GM19035 (cell line): ENCODE data around the gene GNAZ.

ENCODE experiments used
- ATAC-seq: cut with Tn5 transposase; IDR thresholded peaks from one replicate; pipeline ENCODE4 v1.9.1; 2021; ENCODE audit not compliant: unreplicated experiment

Gene GNAZ

GRCh38 chr22:23117891-23118646 is 47.8 kb downstream of the GNAZ start:
- ATAC-seq, result no peak

DNA sequence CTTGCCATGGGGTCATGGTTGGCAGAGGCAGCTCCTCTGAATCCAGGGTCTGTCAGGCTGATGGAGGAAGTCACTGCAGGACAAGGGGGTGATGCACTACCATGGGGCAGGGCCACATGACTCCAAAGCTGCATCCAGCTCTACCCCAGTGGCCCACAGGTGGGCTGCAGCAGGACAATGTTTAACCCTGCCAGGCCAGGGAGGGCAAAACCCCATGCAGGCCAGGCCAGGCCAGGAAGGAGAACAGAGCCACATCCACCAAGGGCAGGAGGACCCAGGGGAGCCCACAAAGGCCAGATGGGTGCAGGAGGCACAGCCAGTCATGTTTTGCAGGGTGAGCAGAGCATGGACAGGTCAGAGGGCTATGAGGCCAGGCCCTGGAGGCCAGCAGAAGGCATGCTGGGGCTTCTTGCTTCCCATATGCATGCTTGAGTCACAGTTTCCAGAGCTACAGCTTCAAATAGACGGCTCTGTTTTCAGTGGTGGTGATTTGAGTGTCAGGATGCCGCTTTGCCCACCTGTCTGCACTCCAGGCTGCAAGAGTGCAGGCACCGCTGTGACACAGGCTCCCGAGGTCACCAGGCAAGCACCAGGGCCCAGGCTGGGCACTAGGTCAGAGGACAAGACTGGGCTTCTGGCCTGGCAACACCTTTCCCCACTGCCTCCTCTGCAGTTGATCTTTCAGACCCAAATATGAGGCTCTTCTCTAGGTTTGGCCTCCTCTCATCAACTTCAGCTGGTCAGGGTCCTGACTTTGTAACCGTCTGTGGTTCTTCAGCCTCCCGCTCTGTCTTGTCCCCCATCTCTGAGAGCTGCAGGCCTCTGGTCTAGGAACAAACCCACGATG is 48.6 kb downstream of the GNAZ start:
- ATAC-seq, result no peak

DNA sequence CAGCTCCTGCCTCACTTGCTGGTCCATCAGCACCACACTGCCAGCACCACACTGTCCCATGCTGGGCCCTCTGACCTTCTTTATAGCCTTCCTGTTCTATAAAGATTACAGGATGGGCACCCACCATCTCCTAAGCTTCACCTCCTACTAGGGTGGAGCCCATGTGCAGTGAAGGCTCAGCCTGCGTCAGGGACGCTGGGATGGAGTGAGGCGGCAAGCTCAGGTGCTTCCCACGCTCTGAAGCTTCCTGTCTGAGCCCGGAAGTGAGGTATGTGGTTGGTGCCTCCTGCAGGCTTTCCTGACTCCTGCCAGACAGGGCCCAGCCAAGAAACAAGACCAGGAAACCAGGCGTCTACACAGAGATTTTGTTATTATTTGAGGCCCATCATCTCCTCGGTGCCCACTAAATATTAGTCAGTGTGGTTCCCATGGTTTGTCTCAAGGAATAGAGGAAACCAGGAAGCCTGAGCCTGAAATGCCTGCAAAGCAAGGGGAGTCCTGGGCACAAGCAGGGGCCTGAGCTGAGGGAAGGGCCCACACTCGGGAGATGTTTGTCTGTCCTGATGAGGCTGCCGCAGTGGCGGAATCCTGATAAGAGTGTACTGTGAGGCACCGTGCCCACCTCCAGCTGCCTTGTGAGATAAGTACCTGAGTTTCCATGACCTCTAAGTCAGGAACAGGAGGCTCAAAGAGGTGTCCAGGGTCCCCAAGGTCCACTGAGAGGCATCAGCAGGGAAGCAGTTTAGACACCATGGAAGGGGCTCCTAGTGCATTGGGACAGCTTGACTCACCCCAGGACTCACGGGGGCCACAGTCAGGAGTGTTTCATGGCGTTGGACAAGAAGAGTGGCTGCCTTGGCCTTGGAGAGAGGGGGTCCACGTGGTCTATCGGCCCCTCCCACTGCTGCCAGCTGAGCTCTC is 49.4 kb downstream of the GNAZ start:
- no peak for ATAC-seq

DNA sequence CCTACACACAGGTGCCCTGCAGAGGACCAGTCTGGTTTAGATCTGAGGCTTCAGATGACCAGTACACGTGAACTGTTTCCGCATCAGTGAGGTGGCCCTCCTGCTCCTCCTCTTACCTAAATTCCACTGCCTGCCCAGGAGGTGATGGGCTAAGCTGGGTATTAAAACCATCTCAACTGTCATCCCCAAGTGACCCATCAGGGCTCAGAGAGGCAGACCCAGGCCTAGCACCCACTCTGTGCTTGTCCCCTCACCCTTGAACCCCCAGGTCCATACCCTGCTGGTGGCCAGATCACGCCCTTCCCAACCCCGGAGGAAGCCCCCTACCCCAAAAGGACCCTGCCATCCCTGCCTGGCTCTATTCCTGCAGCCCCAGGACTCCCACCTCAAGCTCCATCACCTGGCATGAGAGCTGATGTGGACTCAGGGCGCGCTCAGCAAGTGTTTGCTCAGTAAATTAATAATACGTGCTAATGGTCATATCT is 50.1 kb downstream of the GNAZ start:
- ATAC-seq, result no peak

- ATAC-seq, result no peak
These were observed 50.7 kb downstream of the GNAZ start for GRCh38 chr22:23121000-23121421.

DNA sequence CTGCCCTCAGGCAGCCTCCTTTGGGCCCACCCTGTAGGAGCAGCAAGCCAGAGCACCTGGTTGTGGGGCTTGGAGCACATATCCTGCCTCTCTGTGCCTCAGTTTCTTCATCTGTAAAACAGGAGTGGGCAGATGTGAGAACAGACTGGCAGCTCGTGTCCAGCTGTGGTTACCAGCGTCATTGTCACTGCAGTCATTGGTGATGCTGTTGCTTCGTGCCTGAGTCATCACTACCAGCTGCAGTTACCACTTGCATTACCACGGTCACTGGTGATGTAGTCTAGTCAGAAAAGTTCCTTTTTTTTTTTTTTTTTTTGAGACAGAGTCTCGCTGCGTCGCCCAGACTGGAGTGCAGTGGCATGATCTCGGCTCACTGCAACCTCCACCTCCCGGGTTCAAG is 51.1 kb downstream of the GNAZ start:
- ATAC-seq, result no peak

DNA sequence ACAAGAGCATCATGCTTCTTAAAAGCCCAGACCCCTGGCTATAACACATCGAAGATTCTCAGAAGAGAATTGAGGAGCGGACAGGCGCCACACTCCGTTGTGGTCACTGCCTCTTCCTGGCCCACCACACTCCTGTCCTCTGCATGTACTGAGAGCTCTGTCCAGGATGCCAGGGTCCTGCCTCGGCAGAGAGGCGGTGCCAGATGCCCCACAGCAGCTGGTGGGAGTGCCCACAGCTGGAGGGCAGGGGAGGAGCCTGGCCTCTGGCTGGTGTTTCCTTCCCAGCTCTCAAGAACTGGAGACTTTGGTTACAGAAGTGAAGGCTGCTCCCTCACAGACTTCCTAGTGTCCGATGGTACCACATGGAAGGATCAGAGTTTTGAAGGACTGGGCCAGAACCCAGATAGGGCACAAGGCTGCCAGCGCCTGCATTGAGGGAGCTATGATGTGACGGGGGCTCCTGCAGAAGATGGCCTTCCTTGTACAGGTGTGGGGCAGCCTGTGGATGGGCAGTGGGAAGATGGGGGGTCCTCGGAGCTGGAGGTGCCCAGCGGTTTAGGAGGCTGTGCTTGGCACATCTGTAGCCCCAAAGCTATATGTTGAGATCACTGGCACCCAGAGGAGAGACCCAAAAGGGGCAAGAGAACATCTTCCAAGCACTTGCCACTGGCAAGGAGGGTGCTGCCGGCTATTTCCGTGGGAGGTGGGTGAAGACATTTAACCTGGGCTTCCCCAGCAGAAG is 52.1 kb downstream of the GNAZ start:
- no peak for ATAC-seq

DNA sequence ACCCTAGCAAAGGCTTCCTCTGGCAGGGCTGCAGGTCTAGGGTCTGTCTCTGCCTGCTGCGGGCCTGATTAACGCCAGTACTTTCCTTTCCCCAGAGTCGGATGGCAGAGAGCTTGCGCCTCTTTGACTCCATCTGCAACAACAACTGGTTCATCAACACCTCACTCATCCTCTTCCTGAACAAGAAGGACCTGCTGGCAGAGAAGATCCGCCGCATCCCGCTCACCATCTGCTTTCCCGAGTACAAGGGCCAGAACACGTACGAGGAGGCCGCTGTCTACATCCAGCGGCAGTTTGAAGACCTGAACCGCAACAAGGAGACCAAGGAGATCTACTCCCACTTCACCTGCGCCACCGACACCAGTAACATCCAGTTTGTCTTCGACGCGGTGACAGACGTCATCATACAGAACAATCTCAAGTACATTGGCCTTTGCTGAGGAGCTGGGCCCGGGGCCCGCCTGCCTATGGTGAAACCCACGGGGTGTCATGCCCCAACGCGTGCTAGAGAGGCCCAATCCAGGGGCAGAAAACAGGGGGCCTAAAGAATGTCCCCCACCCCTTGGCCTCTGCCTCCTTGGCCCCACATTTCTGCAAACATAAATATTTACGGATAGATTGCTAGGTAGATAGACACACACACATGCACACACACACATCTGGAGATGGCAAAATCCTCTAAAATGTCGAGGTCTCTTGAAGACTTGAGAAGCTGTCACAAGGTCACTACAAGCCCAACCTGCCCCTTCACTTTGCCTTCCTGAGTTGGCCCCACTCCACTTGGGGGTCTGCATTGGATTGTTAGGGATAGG is 52.9 kb downstream of the GNAZ start:
- ATAC-seq, result no peak

DNA sequence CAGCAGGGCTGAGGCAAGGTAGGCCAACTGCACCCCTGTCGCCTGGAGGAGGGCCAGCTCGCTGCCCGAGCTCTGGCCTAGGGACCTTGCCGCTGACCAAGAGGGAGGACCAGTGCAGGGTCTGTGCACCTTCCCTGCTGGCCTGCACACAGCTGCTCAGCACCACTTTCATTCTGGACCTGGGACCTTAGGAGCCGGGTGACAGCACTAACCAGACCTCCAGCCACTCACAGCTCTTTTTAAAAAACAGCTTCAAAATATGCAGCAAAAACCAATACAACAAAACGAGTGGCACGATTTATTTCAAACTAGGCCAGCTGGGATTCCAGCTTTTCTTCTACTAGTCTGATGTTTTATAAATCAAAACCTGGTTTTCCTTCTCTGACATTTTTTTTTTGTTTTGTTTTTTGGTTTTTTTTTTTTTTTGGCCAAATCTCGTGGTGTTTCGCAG is 53.5 kb downstream of the GNAZ start:
- ATAC-seq, result no peak

DNA sequence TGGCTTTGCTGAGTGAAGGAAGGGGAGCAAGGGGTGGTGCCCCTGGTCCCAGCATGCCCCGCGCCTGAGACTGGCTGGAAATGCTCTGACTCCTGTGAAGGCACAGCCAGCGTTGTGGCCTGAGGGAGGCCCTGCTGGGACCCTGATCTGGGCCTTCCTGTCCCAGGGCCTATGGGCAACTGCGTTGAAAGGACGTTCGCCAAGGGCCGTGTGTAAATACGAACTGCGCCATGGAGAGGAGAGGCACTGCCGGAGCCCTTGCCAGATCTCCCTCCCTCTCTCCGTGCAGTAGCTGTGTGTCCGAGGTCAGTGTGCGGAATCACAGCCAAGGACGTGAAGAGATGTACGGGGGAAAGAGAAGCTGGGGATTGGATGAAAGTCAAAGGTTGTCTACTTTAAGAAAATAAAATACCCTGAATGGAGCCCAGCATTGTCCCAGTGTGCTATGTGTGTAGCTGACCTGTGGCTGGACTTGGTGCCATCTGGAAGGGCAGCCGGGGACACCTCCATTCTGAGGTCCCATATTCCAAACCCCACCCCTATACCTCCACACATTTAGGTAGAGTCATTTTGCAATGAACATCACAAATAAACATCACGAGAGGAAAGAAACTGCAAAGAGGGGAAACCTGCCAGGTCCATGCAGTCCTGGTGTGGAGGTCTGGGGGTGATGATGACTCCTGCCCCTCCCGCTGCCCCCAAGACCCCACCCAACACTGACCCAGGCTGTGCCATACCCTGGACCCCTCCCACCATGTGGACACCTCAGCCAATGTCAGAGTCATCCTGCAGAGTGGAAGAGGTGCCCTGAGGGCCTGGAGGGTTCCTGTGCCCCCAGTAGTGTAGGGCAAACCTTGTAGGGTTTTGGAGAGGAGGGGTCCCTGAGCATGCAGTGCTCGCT is 54.5 kb downstream of the GNAZ start:
- no peak for ATAC-seq

- no peak for ATAC-seq
These were observed 55.3 kb downstream of the GNAZ start for GRCh38 chr22:23125512-23126103.

DNA sequence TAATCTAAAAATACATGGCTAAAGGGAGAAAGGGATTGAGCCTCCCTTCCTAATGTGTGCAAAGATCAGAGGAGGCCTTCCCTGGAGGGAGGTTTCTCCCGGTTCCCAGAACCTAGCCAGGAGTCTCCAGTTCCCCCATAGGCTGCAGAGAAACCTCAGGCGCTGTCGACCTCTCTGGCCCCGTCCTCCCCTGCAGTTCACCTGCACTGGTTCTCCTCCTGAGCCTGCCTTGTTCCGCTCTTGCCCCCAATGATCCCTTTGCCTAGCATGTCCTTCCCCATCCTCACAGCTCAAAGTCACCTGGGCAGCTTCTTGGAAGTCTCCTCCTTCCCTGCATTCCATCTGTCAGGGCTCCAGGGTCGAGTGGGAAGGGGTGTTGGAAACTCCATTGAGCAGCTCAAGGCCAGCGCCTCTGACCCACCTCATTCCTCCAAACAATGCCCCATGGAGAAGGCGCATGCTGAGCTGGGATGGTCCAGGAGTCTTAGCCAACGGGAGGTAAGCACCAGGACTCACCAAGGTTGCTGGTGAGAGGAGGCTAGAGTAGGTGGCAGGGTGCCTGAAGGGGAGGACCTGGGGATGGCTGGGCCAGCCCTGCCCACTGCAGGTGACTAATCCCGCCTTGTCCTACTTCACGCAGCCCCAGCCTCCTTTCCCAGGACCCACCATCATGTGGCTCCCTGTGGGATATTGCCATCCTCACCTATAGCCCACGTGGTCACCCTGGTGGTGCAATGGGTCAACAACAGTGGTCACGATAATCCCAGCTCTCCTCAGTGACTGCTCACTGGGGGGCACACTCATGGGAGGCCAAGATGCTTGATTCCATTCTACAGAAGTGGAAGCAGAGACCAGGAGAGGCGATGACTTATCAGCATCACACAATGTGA is 56.1 kb downstream of the GNAZ start:
- no peak for ATAC-seq

- no peak for ATAC-seq
These were observed 56.9 kb downstream of the GNAZ start for GRCh38 chr22:23127055-23127756.

DNA sequence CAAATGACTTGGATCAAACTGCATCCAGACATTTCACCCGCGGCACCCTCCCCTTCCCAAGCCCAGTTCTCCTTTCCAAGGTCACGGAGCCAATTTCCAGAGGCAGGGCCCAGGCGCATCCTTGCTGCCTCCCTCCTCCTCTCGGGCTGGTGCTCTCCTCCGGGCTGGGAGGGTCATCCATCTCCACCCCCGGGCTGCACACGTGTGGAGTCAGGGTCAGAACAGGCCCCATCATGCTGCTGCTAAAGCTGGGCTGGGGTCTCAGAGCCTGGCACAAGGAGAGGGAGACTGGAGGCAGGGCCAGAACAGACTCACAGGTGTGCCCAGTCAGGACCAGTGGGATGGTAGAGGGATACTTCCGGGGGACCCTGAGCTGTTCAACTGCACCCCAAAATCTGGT is 57.5 kb downstream of the GNAZ start:
- ATAC-seq, result no peak

DNA sequence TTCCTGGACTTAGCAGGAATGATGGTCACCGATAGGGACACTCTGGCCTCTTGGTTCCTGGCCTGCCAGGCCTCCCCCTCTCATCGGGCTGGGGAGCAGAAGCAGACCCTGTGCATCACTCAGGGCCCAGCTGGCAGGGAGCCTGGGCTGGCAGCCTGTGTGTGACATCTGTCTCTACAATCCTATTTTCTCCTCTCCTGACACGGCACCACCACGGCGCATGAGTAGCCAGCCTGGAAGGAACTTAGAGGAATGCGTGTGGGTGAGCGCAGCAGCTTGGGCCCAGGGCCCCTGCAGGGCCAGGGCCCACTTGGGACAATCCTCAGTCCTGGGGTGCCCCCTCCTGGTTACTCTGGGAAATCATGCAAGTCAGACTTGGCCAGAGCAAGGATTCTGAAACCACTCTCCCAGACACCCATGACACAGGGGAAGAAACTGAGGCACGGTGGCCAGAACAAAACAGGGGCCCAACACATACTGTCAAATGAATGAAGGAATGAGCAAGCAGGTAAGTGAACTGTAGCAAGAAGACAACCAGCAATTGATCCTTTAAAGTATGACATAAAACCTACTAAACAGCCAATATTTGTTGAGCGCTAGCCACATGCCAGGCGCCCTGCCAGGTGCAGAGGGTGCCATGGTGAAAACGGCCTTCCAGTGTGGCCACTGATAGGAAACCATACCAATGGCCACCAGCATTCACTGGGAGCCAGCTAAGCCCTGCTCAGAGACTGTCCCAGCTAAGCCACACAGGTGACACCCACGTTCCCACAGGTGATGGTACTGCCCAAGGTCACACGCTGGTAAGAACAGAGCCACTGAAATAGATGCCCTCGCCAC is 58.2 kb downstream of the GNAZ start:
- no peak for ATAC-seq

DNA sequence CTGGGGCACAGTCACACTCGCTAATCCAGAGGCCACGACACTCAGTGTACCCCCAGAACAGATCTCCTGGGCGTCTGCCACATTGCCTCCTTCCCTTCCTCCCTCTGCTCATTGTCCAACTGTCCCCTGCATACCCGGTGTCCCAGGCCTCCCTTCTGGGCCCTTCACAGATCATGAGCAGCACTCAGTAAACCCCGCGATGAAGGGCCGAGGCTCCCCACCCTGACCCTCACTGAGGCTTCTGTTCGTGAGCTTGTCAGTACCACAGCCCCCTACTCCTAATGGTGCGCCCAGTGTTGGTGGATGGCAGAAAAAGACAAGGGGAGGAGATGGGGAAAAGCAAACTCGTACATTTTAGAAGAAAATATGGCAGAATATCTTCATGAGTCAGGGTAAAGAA is 58.8 kb downstream of the GNAZ start:
- ATAC-seq, result no peak
